WTC11 (cell line): ENCODE results near the gene DAB2.

Experiments
- E2F1 ChIP-seq: sonication (generic); formaldehyde crosslinking; IDR thresholded peaks from 2 replicates; pipeline ENCODE4 v1.8.0; 2022; ENCODE audit warnings: mild to moderate bottlenecking, missing genetic modification reagents
- GABPB1 ChIP-seq: sonication (generic); formaldehyde crosslinking; IDR thresholded peaks from 2 replicates; pipeline ENCODE4 v1.8.1; 2023; ENCODE audit warnings: mild to moderate bottlenecking, missing genetic modification reagents
- JAZF1 ChIP-seq: fragments of 250-450 bp; sonication (Bioruptor Pico); IDR thresholded peaks from 2 replicates; pipeline ENCODE4 v1.9.0; 2021; ENCODE audit warnings: moderate library complexity, mild to moderate bottlenecking, inconsistent platforms
- MYBL2 ChIP-seq: sonication (generic); formaldehyde crosslinking; IDR thresholded peaks from 2 replicates; pipeline ENCODE4 v1.8.1; 2023; ENCODE audit warnings: mild to moderate bottlenecking, moderate library complexity, missing genetic modification reagents
- TEAD4 ChIP-seq: sonication (generic); formaldehyde crosslinking; IDR thresholded peaks from 2 replicates; pipeline ENCODE4 v1.8.0; 2022; ENCODE audit warnings: mild to moderate bottlenecking, missing genetic modification reagents
- TF ChIP-seq, protein P1 (sequence below): fragments of 200-600 bp; IDR thresholded peaks from 2 replicates; pipeline ENCODE4 v1.8.0; 2022; ENCODE audit warnings: antibody characterized with exemption
- TF ChIP-seq, protein P2 (sequence below): sonication (generic); formaldehyde crosslinking; IDR thresholded peaks from 2 replicates; pipeline ENCODE4 v1.8.0; 2022; ENCODE audit warnings: missing genetic modification reagents
- TF ChIP-seq, protein P3 (sequence below): sonication (generic); formaldehyde crosslinking; conservative IDR thresholded peaks from 2 replicates; pipeline ENCODE4 v1.8.1; 2022; ENCODE audit warnings: mild to moderate bottlenecking, missing genetic modification reagents

DNA sequence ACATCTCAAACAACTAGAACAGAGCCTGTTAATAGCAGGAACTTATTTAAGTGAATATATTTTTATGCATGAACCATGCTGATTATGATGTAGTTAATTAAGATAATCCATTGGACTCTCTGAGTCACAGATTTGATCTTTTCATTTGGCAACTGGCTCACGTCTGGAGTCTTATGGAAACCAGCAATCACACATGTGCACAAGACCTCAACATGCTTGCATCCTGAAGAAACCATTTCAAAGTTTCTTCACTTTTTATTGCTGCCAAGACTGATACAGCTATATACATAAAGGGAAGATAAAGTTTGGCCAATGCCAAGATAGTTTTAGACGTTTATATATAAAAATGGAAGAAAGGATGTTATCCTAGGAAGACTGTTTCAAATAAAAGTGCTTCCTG is 47.2 kb downstream of the DAB2 start:
- TF ChIP-seq TEAD4 (CRISPR knock-in tag) (no peak), E2F1 (CRISPR knock-in tag) (no peak), JAZF1 (CRISPR knock-in tag) (no peak), MYBL2 (CRISPR knock-in tag) (no peak), GABPB1 (no peak)
- TF ChIP-seq, protein P1, sequence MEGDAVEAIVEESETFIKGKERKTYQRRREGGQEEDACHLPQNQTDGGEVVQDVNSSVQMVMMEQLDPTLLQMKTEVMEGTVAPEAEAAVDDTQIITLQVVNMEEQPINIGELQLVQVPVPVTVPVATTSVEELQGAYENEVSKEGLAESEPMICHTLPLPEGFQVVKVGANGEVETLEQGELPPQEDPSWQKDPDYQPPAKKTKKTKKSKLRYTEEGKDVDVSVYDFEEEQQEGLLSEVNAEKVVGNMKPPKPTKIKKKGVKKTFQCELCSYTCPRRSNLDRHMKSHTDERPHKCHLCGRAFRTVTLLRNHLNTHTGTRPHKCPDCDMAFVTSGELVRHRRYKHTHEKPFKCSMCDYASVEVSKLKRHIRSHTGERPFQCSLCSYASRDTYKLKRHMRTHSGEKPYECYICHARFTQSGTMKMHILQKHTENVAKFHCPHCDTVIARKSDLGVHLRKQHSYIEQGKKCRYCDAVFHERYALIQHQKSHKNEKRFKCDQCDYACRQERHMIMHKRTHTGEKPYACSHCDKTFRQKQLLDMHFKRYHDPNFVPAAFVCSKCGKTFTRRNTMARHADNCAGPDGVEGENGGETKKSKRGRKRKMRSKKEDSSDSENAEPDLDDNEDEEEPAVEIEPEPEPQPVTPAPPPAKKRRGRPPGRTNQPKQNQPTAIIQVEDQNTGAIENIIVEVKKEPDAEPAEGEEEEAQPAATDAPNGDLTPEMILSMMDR, result no peak
- TF ChIP-seq, protein P2, sequence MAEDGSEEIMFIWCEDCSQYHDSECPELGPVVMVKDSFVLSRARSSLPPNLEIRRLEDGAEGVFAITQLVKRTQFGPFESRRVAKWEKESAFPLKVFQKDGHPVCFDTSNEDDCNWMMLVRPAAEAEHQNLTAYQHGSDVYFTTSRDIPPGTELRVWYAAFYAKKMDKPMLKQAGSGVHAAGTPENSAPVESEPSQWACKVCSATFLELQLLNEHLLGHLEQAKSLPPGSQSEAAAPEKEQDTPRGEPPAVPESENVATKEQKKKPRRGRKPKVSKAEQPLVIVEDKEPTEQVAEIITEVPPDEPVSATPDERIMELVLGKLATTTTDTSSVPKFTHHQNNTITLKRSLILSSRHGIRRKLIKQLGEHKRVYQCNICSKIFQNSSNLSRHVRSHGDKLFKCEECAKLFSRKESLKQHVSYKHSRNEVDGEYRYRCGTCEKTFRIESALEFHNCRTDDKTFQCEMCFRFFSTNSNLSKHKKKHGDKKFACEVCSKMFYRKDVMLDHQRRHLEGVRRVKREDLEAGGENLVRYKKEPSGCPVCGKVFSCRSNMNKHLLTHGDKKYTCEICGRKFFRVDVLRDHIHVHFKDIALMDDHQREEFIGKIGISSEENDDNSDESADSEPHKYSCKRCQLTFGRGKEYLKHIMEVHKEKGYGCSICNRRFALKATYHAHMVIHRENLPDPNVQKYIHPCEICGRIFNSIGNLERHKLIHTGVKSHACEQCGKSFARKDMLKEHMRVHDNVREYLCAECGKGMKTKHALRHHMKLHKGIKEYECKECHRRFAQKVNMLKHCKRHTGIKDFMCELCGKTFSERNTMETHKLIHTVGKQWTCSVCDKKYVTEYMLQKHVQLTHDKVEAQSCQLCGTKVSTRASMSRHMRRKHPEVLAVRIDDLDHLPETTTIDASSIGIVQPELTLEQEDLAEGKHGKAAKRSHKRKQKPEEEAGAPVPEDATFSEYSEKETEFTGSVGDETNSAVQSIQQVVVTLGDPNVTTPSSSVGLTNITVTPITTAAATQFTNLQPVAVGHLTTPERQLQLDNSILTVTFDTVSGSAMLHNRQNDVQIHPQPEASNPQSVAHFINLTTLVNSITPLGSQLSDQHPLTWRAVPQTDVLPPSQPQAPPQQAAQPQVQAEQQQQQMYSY, result no peak
- TF ChIP-seq, protein P3, sequence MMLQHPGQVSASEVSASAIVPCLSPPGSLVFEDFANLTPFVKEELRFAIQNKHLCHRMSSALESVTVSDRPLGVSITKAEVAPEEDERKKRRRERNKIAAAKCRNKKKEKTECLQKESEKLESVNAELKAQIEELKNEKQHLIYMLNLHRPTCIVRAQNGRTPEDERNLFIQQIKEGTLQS (CRISPR knock-in tag), result no peak
